CD8-positive, alpha-beta memory T cell (primary cell): Measurements from ENCODE around the gene C8A. TPM values are rescaled to one million over a fixed set of nuclear protein-coding genes. Genes with fewer than 3 reads are reported as not detected.

Experiments
- CTCF ChIA-PET: fragments of 350-600 bp; sonication (Branson Sonifier 250); formaldehyde crosslinking; loops from one replicate; lab custom pipeline; 2021; ENCODE audit warnings: antibody characterized with exemption; lab: Charles Lee
- POLR2A ChIA-PET: fragments of 350-600 bp; sonication (Branson Sonifier 250); formaldehyde crosslinking; loops from one replicate; lab custom pipeline; 2021; ENCODE audit warnings: antibody characterized with exemption; lab: Charles Lee
- DNase-seq, 5 donors: peaks; one replicate each; pipeline versions ENCODE4 v3.0.0 to v3.0.0-alpha.2; 2020 to 2022; ENCODE audit warnings: mixed read lengths in 1 of 5
- H3K27ac ChIP-seq: one replicate; pipeline ENCODE4 v1.7.0; 2013; ENCODE audit warnings: low read depth, mild to moderate bottlenecking, low read length, moderate library complexity
- H3K27me3 ChIP-seq: 2 replicates; pipeline ENCODE4 v1.7.0; 2013; ENCODE audit warnings: low read length, mild to moderate bottlenecking; ENCODE audit not compliant: insufficient read depth, poor library complexity, severe bottlenecking
- H3K36me3 ChIP-seq: 2 replicates; pipeline ENCODE4 v1.7.0; 2013; ENCODE audit warnings: mild to moderate bottlenecking, low read length, moderate library complexity; ENCODE audit not compliant: insufficient read depth
- H3K4me1 ChIP-seq: 2 replicates; pipeline ENCODE4 v1.7.0; 2013; ENCODE audit warnings: mild to moderate bottlenecking, low read length, moderate library complexity; ENCODE audit not compliant: insufficient read depth
- H3K4me3 ChIP-seq: 2 replicates; pipeline ENCODE4 v1.7.0; 2013; ENCODE audit warnings: mild to moderate bottlenecking, low read length
- H3K9me3 ChIP-seq: 2 replicates; pipeline ENCODE4 v1.7.0; 2013; ENCODE audit warnings: mild to moderate bottlenecking, low read length
- H3K27ac Mint-ChIP-seq, 8 donors: one replicate each; pipeline ENCODE4 v1.8.0; 2020 to 2021; ENCODE audit warnings: mixed read lengths in 8 of 8, mild to moderate bottlenecking in 6 of 8, inconsistent platforms in 3 of 8, moderate library complexity in 3 of 8
- H3K27me3 Mint-ChIP-seq, 2 donors: one replicate each; pipeline ENCODE4 v1.8.0; 2020 to 2021; ENCODE audit warnings: mixed read lengths in 2 of 2, mild to moderate bottlenecking in 1 of 2, moderate library complexity in 1 of 2
- H3K36me3 Mint-ChIP-seq, 3 donors: one replicate each; pipeline ENCODE4 v1.8.0; 2020 to 2021; ENCODE audit warnings: mixed read lengths in 3 of 3, inconsistent platforms in 1 of 3, mild to moderate bottlenecking in 1 of 3
- H3K4me1 Mint-ChIP-seq, 3 donors: one replicate each; pipeline ENCODE4 v1.8.0; 2020 to 2021; ENCODE audit warnings: mixed read lengths in 3 of 3, inconsistent platforms in 1 of 3, mild to moderate bottlenecking in 1 of 3
- H3K4me3 Mint-ChIP-seq, 7 donors: one replicate each; pipeline ENCODE4 v1.8.0; 2020 to 2021; ENCODE audit warnings: mixed read lengths in 7 of 7, mild to moderate bottlenecking in 6 of 7, moderate library complexity in 4 of 7, inconsistent platforms in 2 of 7
- H3K9me3 Mint-ChIP-seq, 5 donors: one replicate each; pipeline ENCODE4 v1.8.0; 2020 to 2022; ENCODE audit warnings: mixed read lengths in 5 of 5, mild to moderate bottlenecking in 3 of 5, moderate library complexity in 2 of 5, inconsistent platforms in 1 of 5
- polyA plus RNA-seq: library from polyadenylated mRNA; unstranded; fragments of 300-500 nt; fragmentation: Illumina TruSeq; gene quantifications from one replicate; pipeline ENCODE4 v1.2.3, GENCODE V29; 2021
- total RNA-seq, 2 experiments: library from RNA; stranded (reverse); gene quantifications; one replicate each; pipeline ENCODE4 v1.2.3, GENCODE V29; 2021

C8A gene
- total and polyA plus RNA-seq, 3 experiments from 2014 or later, result not detected

DNA sequence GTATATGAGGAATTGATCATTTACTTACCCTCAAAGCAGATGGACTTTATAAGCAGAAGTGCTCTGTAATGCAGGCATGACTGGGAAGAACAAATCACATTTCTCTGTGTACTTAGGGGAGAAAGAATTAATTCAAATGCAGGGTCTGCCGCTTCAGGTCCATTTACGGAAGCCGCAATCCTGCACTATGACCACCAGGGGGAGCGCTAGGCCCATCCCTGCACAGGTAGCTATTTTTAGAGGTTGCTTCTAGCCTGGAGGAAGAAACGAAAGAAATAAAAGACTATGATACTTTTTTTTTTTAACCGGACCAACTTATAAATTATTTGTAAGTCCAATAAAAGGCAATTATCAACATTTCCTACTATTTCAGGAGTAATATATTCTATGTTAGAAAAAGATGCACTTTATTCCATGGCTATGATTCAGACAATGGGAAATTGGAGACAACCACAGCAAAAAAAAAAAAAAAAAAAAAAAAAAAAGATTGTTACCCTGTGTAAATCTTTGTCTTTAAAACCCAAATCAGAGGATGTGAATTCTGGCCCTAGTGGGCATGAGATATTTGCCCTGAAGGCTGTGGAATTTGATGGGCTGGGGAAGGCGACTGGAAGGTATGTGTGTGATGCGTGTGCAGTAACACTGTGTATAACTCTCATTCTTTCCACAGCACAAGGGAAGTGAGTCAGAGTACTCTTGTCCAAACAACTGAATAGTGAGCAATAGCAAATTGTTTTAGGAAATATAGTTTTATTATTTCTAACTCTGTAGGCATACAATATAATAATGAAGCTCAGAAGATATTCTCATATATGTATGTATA, 22.5 kb upstream of the C8A start:
- Mint-ChIP-seq H3K27me3 (peaks cover 4 to 16% of the 10 kb centered on the region in 2 donors), H3K9me3 (no peaks in the 10 kb centered on the region), H3K36me3 (no peaks in the 10 kb centered on the region), H3K27ac (no peak overlapping the region), H3K4me1 (peaks cover 4 to 8% (median 8%) of the 10 kb centered on the region in 3 donors), H3K4me3 (peak overlapping the region in 1 of 7 donors; percentile 43)
- Histone ChIP-seq H3K9me3 (no peaks in the 10 kb centered on the region), H3K4me1 (no peaks in the 10 kb centered on the region), H3K27me3 (no peaks in the 10 kb centered on the region), H3K4me3 (no peak overlapping the region), H3K36me3 (no peaks in the 10 kb centered on the region), H3K27ac (no peak overlapping the region)
- POLR2A ChIA-PET, result no interaction called here
- CTCF ChIA-PET, result interaction anchor here (0.9 to 3.7 kb wide), 7 partner anchors 11 to 1719 kb away, joined by 3 to 16 read pairs (median 4); partner anchors contain the start of genes FYB2 and OMA1
- peak; percentile 46 to 70 (median 55) for DNase-seq

DNA sequence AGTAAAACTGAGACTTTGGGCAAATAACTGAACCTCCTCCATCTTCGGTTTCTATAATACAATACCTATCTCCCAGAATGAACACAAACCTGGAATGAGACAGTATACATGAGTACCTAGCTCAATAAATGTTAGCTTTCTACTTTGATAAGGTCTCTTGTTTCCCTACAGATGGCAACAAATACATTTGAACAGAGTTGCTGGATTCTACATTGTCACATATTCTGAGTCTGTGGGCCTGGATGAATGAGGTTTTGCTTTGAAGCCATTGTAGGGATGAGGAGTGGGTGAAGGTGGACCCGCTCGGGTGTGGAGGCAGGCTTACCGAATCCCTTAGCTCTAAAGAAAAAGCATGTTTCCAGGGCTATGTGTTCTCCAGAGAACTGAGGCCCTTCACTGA, 21.5 kb upstream of the C8A start:
- H3K9me3 Mint-ChIP-seq, result no peaks in the 10 kb centered on the region
- no peaks in the 10 kb centered on the region for H3K36me3 ChIP-seq
- no peak for DNase-seq
- H3K4me1 Mint-ChIP-seq, result peaks cover 4 to 8% (median 8%) of the 10 kb centered on the region in 3 donors
- no peaks in the 10 kb centered on the region for H3K9me3 ChIP-seq
- no peak overlapping the region for H3K27ac Mint-ChIP-seq
- no peaks in the 10 kb centered on the region for H3K27me3 ChIP-seq
- H3K27ac ChIP-seq, result no peak overlapping the region
- H3K4me3 ChIP-seq, result no peak overlapping the region
- no peaks in the 10 kb centered on the region for H3K4me1 ChIP-seq
- H3K36me3 Mint-ChIP-seq, result no peaks in the 10 kb centered on the region
- POLR2A ChIA-PET, result no interaction called here
- CTCF ChIA-PET, result interaction anchor here (3.7 kb wide), 1 partner anchor 13 kb away, joined by 16 read pairs; the partner anchor contains the start of gene FYB2
- H3K4me3 Mint-ChIP-seq, result peak overlapping the region in 1 of 7 donors; percentile 28
- H3K27me3 Mint-ChIP-seq, result peaks cover 4 to 16% of the 10 kb centered on the region in 2 donors

DNA sequence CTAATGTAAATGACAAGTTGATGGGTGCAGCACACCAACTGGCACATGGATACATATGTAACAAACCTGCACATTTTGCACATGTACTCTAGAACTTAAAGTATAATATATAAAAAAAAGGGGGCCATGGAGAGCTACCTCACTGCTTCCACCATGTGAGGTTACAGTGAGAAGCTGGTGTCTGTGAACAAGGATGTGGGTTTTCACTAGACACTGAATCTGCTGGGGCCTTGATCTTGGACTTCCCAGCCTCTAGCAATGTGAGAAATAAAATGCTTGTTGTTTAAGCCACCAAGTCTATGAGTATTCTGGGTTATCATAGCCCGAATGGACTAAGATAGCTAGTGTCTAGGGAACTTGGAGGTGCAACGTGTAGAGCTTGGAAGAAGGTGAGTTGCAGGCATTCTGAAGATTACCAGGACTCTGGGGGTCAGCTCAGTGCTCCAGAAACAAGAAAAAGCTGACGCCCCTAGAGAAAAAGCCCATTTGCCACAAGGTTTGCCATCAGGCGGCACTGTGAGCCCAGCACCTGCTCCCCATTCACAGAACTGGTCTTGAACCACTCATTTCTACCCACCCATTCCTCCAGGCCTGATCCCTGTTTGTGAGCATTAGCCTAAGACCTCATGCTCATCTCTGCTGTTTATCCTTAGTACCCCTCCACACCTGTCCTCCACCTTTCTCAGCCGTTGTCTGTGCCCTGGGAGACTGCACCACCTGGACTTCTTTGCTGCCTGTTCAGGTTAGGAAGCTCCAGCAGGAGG, 20.3 kb upstream of the C8A start:
- H3K27me3 ChIP-seq, result no peaks in the 10 kb centered on the region
- Mint-ChIP-seq H3K27me3 (peaks cover 2 to 14% of the 10 kb centered on the region in 2 donors), H3K9me3 (peaks cover 0 to 2% (median 0%) of the 10 kb centered on the region in 5 donors), H3K4me1 (peaks cover 4 to 8% (median 8%) of the 10 kb centered on the region in 3 donors), H3K4me3 (no peak overlapping the region), H3K36me3 (no peaks in the 10 kb centered on the region), H3K27ac (no peak overlapping the region)
- DNase-seq, result no peak
- H3K4me1 ChIP-seq, result no peaks in the 10 kb centered on the region
- CTCF ChIA-PET, result interaction anchor here (1.4 kb wide), 1 partner anchor 19 kb away, joined by 3 read pairs; no protein-coding TSS in a partner anchor
- H3K9me3 ChIP-seq, result no peaks in the 10 kb centered on the region
- no peaks in the 10 kb centered on the region for H3K36me3 ChIP-seq
- H3K4me3 ChIP-seq, result no peak overlapping the region
- POLR2A ChIA-PET, result no interaction called here
- H3K27ac ChIP-seq, result no peak overlapping the region

DNA sequence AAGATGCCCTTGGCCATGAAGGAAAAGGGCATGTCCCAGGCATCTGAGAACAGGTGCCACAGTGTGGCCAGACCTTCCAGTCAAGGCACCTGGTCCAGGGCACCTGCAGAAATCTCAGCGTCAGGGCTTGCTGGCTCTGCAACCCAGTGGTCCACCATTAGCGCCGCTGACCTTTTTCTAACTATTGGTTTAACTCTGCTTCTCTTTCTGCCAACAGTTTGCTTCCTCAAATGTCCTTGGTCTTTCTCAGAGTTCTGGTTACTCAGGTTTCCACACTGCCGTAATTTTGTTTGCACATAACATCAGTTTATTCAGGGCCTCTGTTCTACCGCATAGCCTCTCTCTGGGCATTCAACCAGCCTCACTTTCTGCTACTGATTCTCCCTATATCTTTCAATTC, 18.9 kb upstream of the C8A start:
- Histone ChIP-seq H3K4me3 (no peak overlapping the region), H3K9me3 (no peaks in the 10 kb centered on the region), H3K27me3 (no peaks in the 10 kb centered on the region), H3K27ac (no peak overlapping the region), H3K36me3 (no peaks in the 10 kb centered on the region), H3K4me1 (no peaks in the 10 kb centered on the region)
- POLR2A ChIA-PET, result no interaction called here
- CTCF ChIA-PET, result no interaction called here
- Mint-ChIP-seq H3K27ac (no peak overlapping the region), H3K36me3 (no peaks in the 10 kb centered on the region), H3K9me3 (peaks cover 0 to 7% (median 0%) of the 10 kb centered on the region in 5 donors), H3K4me1 (peaks cover 4 to 8% (median 8%) of the 10 kb centered on the region in 3 donors), H3K27me3 (peaks cover 2 to 14% of the 10 kb centered on the region in 2 donors), H3K4me3 (no peak overlapping the region)
- no peak for DNase-seq

DNA sequence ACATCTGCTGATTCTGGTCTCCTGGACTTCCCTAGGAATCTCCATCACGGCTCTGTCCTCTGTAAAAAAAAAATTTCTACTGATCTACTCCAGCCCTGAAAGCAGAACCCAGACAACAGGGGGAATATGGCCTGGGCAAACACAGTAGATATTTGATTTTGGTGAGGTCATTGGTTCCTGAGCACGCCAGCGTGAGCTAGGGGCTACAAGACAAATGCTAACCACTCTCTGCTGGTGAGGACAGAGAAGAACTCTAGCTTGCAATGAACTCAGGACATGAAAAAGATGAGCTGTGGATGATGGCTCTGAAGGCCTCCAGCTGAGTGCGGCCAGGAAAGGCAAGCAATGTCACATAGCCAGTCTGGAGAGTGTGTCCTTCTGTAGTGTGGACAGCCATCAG, 18.2 kb upstream of the C8A start:
- Histone ChIP-seq H3K27ac (no peak overlapping the region), H3K4me1 (no peaks in the 10 kb centered on the region), H3K4me3 (no peak overlapping the region), H3K9me3 (no peaks in the 10 kb centered on the region), H3K27me3 (no peaks in the 10 kb centered on the region), H3K36me3 (no peaks in the 10 kb centered on the region)
- no peak overlapping the region for H3K4me3 Mint-ChIP-seq
- H3K36me3 Mint-ChIP-seq, result no peaks in the 10 kb centered on the region
- no peak overlapping the region for H3K27ac Mint-ChIP-seq
- H3K4me1 Mint-ChIP-seq, result peaks cover 4 to 8% (median 8%) of the 10 kb centered on the region in 3 donors
- CTCF ChIA-PET, result no interaction called here
- DNase-seq, result no peak
- POLR2A ChIA-PET, result no interaction called here
- H3K27me3 Mint-ChIP-seq, result peaks cover 2 to 10% of the 10 kb centered on the region in 2 donors
- H3K9me3 Mint-ChIP-seq, result peaks cover 0 to 7% (median 0%) of the 10 kb centered on the region in 5 donors

DNA sequence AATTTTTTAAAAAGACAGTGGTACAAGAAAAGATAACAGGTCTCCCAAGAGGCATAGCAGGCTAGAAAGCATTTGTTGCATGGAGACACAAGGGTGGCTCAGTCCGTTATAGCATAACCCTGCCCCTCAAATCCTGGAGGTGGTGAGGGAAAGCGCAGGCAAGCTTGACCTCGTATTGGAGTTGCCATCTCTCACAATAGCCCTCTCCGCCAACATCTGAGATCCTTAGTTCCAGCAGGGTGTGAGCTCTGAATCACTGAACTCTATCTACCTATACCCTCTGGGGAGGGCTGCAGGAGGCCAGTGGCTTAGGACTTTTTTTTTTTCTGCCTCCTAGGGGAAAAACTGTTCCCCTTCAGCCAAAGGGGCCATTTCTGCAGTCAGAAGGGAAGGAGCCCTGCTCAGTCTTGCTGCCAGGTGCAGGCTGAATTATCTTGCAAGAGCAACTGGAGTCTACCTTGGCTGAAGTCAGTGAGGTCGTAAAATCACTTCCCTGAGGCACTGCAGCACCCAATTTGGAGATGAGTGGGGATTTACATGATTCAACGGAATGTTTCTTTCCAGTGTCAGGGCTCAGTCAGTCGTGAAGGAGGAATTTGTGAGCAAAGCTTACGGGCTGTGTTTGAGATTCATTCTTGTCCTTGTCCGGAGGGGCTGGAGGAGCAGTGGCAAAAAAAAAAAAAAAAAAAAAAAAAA, 17.2 kb upstream of the C8A start:
- no peak overlapping the region for H3K27ac Mint-ChIP-seq
- H3K4me1 Mint-ChIP-seq, result peaks cover 0 to under 1% (median under 1%) of the 10 kb centered on the region in 3 donors
- no peaks in the 10 kb centered on the region for H3K36me3 Mint-ChIP-seq
- peaks cover 0 to 7% (median 0%) of the 10 kb centered on the region in 5 donors for H3K9me3 Mint-ChIP-seq
- POLR2A ChIA-PET, result no interaction called here
- Histone ChIP-seq H3K9me3 (no peaks in the 10 kb centered on the region), H3K4me3 (no peak overlapping the region), H3K4me1 (no peaks in the 10 kb centered on the region), H3K27me3 (no peaks in the 10 kb centered on the region), H3K36me3 (no peaks in the 10 kb centered on the region), H3K27ac (no peak overlapping the region)
- no peak overlapping the region for H3K4me3 Mint-ChIP-seq
- CTCF ChIA-PET, result no interaction called here
- DNase-seq, result no peak
- H3K27me3 Mint-ChIP-seq, result peaks cover 2 to 10% of the 10 kb centered on the region in 2 donors

DNA sequence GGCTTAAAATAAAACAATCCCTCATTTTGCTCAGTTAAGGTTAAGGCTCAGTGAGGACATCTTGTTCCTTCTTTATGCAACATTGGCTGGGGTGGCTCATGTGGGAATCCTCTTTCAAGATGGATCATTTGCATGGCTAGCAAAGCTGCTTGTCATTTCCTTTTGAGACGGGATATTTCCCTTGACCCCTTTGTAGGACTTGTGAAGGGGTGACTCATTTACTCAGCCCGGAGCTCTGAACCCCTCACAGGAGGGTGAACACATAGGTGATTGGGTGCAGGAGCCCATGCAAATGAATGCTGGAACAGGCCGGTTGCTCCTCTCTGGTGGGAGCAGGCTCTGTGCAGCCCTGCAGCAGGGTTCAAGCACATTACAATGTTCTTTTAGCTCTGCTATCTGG, 15.8 kb upstream of the C8A start:
- H3K9me3 ChIP-seq, result no peaks in the 10 kb centered on the region
- no peak overlapping the region for H3K27ac ChIP-seq
- no peaks in the 10 kb centered on the region for H3K36me3 Mint-ChIP-seq
- H3K4me1 Mint-ChIP-seq, result no peaks in the 10 kb centered on the region
- H3K27me3 ChIP-seq, result no peaks in the 10 kb centered on the region
- H3K4me3 ChIP-seq, result no peak overlapping the region
- no peaks in the 10 kb centered on the region for H3K36me3 ChIP-seq
- CTCF ChIA-PET, result no interaction called here
- peaks cover 0 to 7% (median 0%) of the 10 kb centered on the region in 5 donors for H3K9me3 Mint-ChIP-seq
- no peak for DNase-seq
- peaks cover 2 to 11% of the 10 kb centered on the region in 2 donors for H3K27me3 Mint-ChIP-seq
- no peaks in the 10 kb centered on the region for H3K4me1 ChIP-seq
- POLR2A ChIA-PET, result no interaction called here
- no peak overlapping the region for H3K27ac Mint-ChIP-seq
- H3K4me3 Mint-ChIP-seq, result no peak overlapping the region
